Measurements from ENCODE around the gene APBA3. TPM values are rescaled to one million over a fixed set of nuclear protein-coding genes. Genes with fewer than 3 reads are reported as not detected.

APBA3 gene
- polyA plus RNA-seq, 1 donor (not counting 4 experiments of a cell fraction or from before 2014, with no cell fraction given) = 6.7 TPM

GRCh38 chr19:3723110-3723488, 38.4 kb downstream of the APBA3 start:
- no peak overlapping the region for H3K9ac ChIP-seq (ENCODE audit: control insufficient read depth, extremely low read depth, insufficient read depth, low read length)
- FAIRE-seq = no peak

GRCh38 chr19:3722443-3723109, 38.9 kb downstream of the APBA3 start:
- H3K27ac ChIP-seq (ENCODE audit: control insufficient read depth, insufficient read depth, low read length) = no peak overlapping the region
- peaks cover 41% of the 10 kb centered on the region for H3K27me3 ChIP-seq (ENCODE audit: control insufficient read depth, extremely low read depth, insufficient read depth, low read length)
- no peaks in the 10 kb centered on the region for H4K20me1 ChIP-seq (ENCODE audit: control insufficient read depth, extremely low read depth, insufficient read depth, low read length)
- H3K36me3 ChIP-seq (ENCODE audit: control insufficient read depth in 2 of 2, extremely low read depth in 1 of 2, insufficient read depth in 2 of 2, low read length in 2 of 2) = no peaks in the 10 kb centered on the region
- TF ChIP-seq CTCF (optimal IDR thresholded peaks at IDR 0.05 in 1 of 3, IDR thresholded peaks at IDR 0.05 in 1 of 3, conservative IDR thresholded peaks at IDR 0.05 in 1 of 3; ENCODE audit: extremely low read depth in 1 of 3, insufficient read depth in 2 of 3, low read length in 3 of 3) (no peak), EZH2 (IDR thresholded peaks at IDR 0.05; ENCODE audit: low read length) (no peak)
- no peaks in the 10 kb centered on the region for H3K79me2 ChIP-seq (ENCODE audit: control insufficient read depth, insufficient read depth, low read length)
- H3K4me1 ChIP-seq (ENCODE audit: control insufficient read depth, extremely low read depth, insufficient read depth, low read length) = no peaks in the 10 kb centered on the region
- no peak overlapping the region for H3K4me2 ChIP-seq (ENCODE audit: control insufficient read depth, extremely low read depth, insufficient read depth, low read depth, low read length)
- no peaks in the 10 kb centered on the region for H3K9me1 ChIP-seq (ENCODE audit: control insufficient read depth, extremely low read depth, insufficient read depth, low read length)
- dilution Hi-C loops (cut with MboI; ENCODE audit: extremely low pct_ligation_motif_present, low sequenced_read_pairs) = no loop called here
- H3K9me3 ChIP-seq (ENCODE audit: control insufficient read depth, low read depth, low read length) = no peaks in the 10 kb centered on the region
- H3K9ac ChIP-seq (ENCODE audit: control insufficient read depth, extremely low read depth, insufficient read depth, low read length) = no peak overlapping the region
- no peak for FAIRE-seq
- DNase-seq (ENCODE audit: low read depth, low spot score) = no peak
- H2AFZ ChIP-seq (ENCODE audit: control insufficient read depth, low read length) = no peak overlapping the region
- H3K4me3 ChIP-seq (ENCODE audit: control insufficient read depth in 2 of 3, extremely low read depth in 1 of 3, insufficient read depth in 2 of 3, low read depth in 1 of 3, low read length in 3 of 3) = no peak overlapping the region

More at GRCh38 chr19:3723110-3723488, 38.4 kb downstream of the APBA3 start:
- Histone ChIP-seq H3K4me2 (ENCODE audit: control insufficient read depth, extremely low read depth, insufficient read depth, low read depth, low read length) (no peak overlapping the region), H3K4me1 (ENCODE audit: control insufficient read depth, extremely low read depth, insufficient read depth, low read length) (no peaks in the 10 kb centered on the region), H3K9me3 (ENCODE audit: control insufficient read depth, low read depth, low read length) (no peaks in the 10 kb centered on the region), H3K27ac (ENCODE audit: control insufficient read depth, insufficient read depth, low read length) (no peak overlapping the region), H3K36me3 (ENCODE audit: control insufficient read depth in 2 of 2, extremely low read depth in 1 of 2, insufficient read depth in 2 of 2, low read length in 2 of 2) (no peaks in the 10 kb centered on the region), H3K4me3 (ENCODE audit: control insufficient read depth in 2 of 3, extremely low read depth in 1 of 3, insufficient read depth in 2 of 3, low read depth in 1 of 3, low read length in 3 of 3) (no peak overlapping the region), H3K79me2 (ENCODE audit: control insufficient read depth, insufficient read depth, low read length) (no peaks in the 10 kb centered on the region), H3K9me1 (ENCODE audit: control insufficient read depth, extremely low read depth, insufficient read depth, low read length) (no peaks in the 10 kb centered on the region), H2AFZ (ENCODE audit: control insufficient read depth, low read length) (no peak overlapping the region), H3K27me3 (ENCODE audit: control insufficient read depth, extremely low read depth, insufficient read depth, low read length) (peaks cover 41% of the 10 kb centered on the region), H4K20me1 (ENCODE audit: control insufficient read depth, extremely low read depth, insufficient read depth, low read length) (no peaks in the 10 kb centered on the region)
- no peak for TF ChIP-seq CTCF (optimal IDR thresholded peaks at IDR 0.05 in 1 of 3, IDR thresholded peaks at IDR 0.05 in 1 of 3, conservative IDR thresholded peaks at IDR 0.05 in 1 of 3; ENCODE audit: extremely low read depth in 1 of 3, insufficient read depth in 2 of 3, low read length in 3 of 3)
- TF ChIP-seq EZH2 (IDR thresholded peaks at IDR 0.05; ENCODE audit: low read length) = no peak
- dilution Hi-C loops (cut with MboI; ENCODE audit: extremely low pct_ligation_motif_present, low sequenced_read_pairs) = no loop called here
- no peak for DNase-seq (ENCODE audit: low read depth, low spot score)
